Right lobe of liver (tissue), 4 donors: ENCODE data around the gene CSPG5.

Experiments
- POLR2A ChIP-seq: fragments of 450-650 bp; IDR thresholded peaks from one replicate; pipeline ENCODE4 v1.6.1; 2017; ENCODE audit warnings: antibody characterized with exemption, mild to moderate bottlenecking
- TF ChIP-seq, protein P1 (sequence below), 4 donors: fragments of 200-600 bp in 3 of 4; fragments of 450-650 bp in 1 of 4; IDR thresholded peaks; one replicate each; pipeline versions ENCODE4 v1.5.1 to v1.8.0; 2016 to 2022; ENCODE audit warnings: antibody characterized with exemption in 4 of 4, mild to moderate bottlenecking in 2 of 4
- donor health status: DM: no; HTN: no; CAD: no.
- donor health status: DM: no; HTN: no; CAD: no.
- donor health status: DM: no; HTN: yes; CAD: no.

DNA sequence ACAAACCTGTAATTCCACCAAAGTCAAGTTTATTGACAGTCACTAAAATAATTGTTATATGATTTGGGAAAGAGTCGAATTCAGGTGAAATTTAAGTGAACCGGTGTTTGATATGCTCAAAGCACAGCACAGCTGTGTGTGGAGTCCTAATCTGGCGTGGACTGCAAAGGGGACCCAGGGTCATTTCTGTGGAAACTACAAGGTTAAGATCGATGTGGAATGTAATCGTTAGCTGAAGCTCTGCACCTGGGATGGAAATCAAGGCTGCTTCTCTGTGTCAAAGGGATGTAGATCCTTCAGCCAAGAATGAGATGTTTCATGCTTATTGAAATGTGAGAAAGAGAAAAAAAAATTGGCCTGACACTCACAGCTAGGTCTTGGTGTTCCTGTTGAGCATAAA, 63.6 kb downstream of the CSPG5 start:
- TF ChIP-seq POLR2A = no peak
- TF ChIP-seq, protein P1, sequence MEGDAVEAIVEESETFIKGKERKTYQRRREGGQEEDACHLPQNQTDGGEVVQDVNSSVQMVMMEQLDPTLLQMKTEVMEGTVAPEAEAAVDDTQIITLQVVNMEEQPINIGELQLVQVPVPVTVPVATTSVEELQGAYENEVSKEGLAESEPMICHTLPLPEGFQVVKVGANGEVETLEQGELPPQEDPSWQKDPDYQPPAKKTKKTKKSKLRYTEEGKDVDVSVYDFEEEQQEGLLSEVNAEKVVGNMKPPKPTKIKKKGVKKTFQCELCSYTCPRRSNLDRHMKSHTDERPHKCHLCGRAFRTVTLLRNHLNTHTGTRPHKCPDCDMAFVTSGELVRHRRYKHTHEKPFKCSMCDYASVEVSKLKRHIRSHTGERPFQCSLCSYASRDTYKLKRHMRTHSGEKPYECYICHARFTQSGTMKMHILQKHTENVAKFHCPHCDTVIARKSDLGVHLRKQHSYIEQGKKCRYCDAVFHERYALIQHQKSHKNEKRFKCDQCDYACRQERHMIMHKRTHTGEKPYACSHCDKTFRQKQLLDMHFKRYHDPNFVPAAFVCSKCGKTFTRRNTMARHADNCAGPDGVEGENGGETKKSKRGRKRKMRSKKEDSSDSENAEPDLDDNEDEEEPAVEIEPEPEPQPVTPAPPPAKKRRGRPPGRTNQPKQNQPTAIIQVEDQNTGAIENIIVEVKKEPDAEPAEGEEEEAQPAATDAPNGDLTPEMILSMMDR (IDR thresholded peaks at IDR 0.05) = no peak
